Measurements from ENCODE around the gene PCNX2.

DNA sequence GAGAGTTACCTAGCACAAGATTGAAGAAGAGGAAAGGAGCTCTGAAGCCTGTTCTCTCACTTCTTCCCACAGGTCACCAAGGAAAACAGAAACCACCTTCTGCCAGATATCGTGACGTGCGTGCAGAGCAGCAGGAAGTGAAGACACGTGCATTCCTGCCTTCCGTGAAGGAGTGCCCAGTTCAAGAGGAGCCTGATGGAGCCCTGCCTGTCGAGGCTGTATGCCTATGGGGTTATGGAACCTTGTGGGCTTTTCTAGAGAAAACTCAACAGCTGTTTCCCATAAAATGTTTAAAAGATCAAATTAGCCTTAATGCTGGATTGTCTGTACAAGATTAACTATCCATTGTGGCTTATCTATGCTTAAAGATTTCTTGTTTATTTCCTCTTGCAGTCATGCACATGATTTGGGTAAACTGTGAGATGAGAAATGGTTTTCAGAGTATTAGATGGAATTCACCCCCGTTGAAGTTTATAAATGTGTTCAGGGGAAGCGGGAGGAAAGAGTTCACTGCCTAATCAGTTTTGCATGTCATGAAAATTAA is 317.4 kb downstream of the PCNX2 start:
- TF ChIP-seq, protein P1, sequence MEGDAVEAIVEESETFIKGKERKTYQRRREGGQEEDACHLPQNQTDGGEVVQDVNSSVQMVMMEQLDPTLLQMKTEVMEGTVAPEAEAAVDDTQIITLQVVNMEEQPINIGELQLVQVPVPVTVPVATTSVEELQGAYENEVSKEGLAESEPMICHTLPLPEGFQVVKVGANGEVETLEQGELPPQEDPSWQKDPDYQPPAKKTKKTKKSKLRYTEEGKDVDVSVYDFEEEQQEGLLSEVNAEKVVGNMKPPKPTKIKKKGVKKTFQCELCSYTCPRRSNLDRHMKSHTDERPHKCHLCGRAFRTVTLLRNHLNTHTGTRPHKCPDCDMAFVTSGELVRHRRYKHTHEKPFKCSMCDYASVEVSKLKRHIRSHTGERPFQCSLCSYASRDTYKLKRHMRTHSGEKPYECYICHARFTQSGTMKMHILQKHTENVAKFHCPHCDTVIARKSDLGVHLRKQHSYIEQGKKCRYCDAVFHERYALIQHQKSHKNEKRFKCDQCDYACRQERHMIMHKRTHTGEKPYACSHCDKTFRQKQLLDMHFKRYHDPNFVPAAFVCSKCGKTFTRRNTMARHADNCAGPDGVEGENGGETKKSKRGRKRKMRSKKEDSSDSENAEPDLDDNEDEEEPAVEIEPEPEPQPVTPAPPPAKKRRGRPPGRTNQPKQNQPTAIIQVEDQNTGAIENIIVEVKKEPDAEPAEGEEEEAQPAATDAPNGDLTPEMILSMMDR (IDR thresholded peaks at IDR 0.05), result no peak
- TF ChIP-seq POLR2A (IDR thresholded peaks at IDR 0.05), result no peak

Measured in esophagus squamous epithelium (tissue), 4 donors.